Measurements from ENCODE around the gene DPY19L2. TPM values are rescaled to one million over a fixed set of nuclear protein-coding genes. Genes with fewer than 3 reads are reported as not detected.
"Not testable (repeated sequence)": the region's sequence is repeated elsewhere in the genome, so short reads cannot be mapped to it uniquely, and the experiment has no call there.

The DPY19L2 gene
- polyA plus RNA-seq (ENCODE audit: insufficient read length): 92.3 TPM
- long read RNA-seq, donor 1, partial matches to known transcripts: 15 of 18 reads
- long read RNA-seq, donor 1, other reads (novel, unspliced or antisense): 0 of 18 reads
- long read RNA-seq, donor 2, full-length matches to known transcripts: 6 of 6 reads
- long read RNA-seq, donor 2, partial matches to known transcripts: 0 of 6 reads
- long read RNA-seq, donor 2, other reads (novel, unspliced or antisense): 0 of 6 reads
- long read RNA-seq, donor 3, partial matches to known transcripts: 15 of 18 reads
- long read RNA-seq, donor 3, other reads (novel, unspliced or antisense): 0 of 18 reads
- long read RNA-seq, donor 4: 0 reads
- long read RNA-seq, donor 5, partial matches to known transcripts: 0 of 2 reads
- long read RNA-seq, donor 5, other reads (novel, unspliced or antisense): 0 of 2 reads
- long read RNA-seq, donor 6, partial matches to known transcripts: 0 of 1 reads
- long read RNA-seq, donor 6, other reads (novel, unspliced or antisense): 0 of 1 reads
- long read RNA-seq, donor 7, full-length matches to known transcripts: 6 of 6 reads
- long read RNA-seq, donor 7, partial matches to known transcripts: 0 of 6 reads
- long read RNA-seq, donor 7, other reads (novel, unspliced or antisense): 0 of 6 reads
- long read RNA-seq, donor 8, partial matches to known transcripts: 0 of 1 reads
- long read RNA-seq, donor 8, other reads (novel, unspliced or antisense): 0 of 1 reads

DNA sequence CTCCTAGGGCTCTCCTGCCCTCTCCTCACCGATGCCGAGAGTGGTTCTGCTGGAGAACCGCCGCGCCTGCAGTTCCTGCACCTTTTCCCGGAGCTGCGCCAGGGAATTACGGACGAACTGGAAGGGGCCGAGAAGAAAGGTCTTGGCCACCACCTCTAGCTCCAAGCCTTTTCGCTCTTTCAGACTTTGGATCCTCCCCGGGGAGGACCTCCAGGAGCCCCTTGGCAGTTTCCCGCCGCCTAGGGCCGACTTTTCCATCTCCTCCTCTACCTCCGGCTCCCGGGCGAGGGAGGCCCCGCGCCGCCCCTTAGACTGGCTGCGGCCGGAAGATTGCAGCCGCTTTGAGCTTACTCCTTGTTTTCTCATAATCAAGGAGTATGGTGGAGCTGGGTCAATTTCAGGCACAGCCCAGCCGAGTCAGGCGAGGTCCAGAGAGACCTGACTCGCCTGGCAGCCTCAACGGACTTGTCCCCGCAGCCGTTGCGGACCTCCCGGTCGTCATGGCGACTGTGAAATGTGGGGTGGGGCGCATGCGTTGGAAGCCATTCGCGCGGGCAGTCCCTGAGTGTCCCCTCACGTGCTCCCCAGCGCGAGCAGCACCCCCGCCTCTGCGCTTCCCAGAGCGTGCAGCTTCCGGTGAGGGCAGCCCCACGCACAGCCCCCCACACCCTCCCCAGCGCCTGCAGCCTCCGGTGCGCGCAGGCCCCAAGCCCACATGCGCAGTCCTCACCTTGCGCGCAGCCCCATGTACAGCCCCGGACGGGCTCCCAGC, at the start of gene DPY19L2:
Gene DPY19L2, minus strand, starts transcription at position 466 of the 772 bp plus-strand sequence. Its CDS starts 100 bp downstream, at position 366.
- DNase-seq: peak; percentile 82

DNA sequence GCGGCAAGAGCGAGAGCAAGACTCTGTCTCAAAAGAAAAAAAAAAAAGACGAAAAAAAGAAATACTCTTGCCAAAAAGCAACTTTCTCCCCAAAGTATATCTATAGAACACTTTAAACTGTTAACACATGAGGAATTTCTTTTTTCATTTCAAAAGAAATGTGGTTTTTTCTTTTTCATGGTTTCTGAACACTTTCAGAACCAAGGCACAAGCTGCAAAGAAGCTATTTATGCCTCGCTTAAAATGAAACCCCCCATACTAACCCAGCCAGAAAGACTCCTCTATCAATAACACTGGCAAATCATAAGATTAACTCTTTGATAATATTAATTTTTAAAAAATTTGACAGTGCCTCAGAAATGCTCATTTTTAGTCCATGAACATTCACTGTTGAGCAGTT, 48.6 kb upstream of the DPY19L2 start:
- DNase-seq: not testable (repeated sequence)

DNA sequence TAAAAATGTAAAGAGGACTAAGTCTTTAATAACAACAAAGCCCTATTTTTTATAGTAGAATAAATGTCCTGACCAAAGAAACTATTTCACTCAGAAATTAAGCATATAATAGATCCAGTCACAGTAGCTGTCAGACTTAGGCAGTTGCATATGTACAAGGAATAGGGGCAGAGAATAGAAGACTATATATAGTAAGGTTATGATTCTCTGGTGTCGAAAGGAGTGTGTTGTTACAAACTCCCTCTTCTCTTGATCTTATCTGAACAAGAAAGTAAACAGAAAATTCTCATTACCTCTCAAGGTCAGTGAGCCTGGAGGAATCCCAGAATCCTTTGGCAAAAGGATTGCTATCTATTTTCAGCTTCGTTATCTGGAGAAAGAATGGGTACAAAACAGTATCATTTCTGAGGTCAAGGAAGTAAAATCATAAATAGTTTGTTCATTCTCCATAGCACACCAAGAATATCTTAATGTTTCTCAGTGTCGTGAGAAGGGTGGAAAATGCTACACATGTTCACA, 46.9 kb upstream of the DPY19L2 start:
- DNase-seq: not testable (repeated sequence)

- DNase-seq: not testable (repeated sequence)
Observed at GRCh38 chr12:63714409-63714808, 46.1 kb upstream of the DPY19L2 start.

DNA sequence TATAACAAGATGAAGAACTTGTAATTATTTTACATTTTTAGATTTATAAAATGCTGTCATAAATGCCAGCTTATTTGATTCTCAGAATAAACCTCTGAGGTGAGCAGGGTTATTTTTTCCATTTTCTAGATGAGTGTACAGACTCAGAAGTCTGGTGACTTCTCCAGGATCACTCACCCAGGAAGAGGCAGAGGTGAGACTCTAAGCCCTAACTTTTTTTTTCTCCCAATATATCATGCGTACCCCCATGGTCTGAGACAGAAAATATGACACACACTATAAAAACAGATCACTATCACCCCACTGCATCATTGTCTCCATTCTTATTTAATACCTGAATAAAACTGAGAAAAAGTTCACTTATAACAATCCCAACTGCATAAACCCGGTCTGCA, 45.4 kb upstream of the DPY19L2 start:
- DNase-seq: not testable (repeated sequence)

DNA sequence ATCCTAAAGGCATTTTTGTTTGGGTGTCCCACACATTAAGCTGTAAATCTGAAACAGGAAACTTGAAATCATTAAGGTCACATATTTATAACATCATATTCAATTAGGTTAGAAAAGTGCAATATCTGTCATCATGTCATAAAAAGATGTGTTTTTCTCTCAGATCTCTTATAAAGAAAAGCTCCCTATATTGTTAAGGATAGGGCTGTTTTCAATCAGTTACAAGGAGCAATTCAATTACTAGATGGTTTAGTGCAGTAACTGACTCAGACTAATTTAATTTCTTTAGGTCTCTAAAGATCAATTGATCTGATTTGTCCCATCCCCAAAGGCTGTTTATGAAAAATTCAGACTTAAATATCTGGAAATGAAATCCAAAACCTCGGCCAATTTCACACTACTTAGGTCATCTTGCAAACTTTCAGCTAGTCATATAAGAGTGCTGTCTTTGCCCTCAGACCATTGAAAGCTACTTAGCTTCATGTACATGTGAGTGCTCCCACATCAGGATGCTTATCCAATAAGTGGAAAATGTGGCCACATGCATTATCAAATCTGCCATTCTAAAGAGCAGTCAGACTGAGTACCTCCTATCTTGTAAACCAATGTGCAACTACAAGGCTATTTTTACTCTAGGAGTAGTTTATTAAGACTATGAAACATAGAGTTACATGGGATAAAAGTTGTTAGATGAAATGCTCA, 44.8 kb upstream of the DPY19L2 start:
- not testable (repeated sequence) for DNase-seq

DNA sequence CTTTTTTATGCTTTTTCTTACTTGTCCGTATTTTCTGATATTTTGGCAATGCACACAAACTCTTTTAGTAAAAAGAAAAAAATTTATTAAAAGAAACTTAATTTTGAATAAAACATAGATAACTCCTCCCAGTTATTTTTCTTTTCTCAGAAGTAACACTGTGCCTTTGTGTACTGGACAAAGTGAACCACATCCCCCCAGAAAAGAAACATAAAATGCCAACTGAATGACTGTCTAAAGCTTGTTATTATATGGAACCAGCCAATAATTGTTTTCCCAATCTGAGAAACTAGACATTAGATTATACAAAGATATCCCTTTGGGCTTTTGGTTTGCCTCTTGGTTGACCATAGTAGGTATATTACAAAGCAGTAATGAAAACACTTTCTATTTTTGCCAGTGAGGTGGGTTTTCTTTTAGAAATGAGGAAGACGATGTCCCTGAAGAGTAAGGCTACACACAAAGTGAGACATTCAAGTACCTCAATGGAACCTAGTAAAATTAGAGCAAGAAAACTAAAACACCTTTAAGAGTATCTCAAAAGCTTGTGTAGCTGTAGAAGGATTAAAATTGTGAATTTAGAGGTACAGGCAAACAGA, 44.2 kb upstream of the DPY19L2 start:
- DNase-seq: not testable (repeated sequence)

DNA sequence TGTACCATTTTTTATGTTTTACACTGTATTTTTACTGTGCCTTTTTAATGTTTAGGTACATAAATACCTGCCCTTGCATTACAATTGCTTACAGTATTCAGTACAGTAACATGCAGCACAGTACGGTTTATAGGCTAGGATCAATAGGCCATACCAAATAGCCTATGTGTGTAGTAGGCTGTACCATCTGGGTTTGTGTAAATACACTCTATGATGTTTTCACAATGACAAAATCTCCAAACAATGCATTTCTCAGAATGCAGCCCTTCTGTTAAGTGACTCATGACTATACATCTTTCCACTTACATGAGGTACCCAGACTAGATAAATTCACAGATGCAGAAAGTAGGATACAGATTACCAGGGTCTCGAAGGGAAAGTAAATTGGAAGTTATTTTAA, 43.0 kb upstream of the DPY19L2 start:
- not testable (repeated sequence) for DNase-seq

DNA sequence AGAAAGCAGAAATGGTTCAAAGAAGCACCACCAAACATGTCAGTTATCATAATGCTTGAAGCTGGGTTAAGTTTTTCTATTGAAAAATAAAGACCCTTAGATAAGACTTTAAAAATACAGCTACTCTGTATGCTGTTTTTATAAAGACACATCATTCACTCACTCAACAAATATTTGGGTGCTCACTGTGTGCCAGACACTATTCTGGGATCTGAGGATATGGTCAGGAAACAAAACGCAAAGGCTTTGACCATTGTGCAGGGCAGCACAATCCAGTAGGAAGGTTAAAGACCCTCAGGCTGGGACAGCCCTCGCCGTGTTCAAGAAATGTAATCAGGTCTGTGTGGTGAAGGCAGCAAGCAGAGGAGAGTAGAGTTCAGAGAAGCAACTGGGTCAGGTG, 38.0 kb upstream of the DPY19L2 start:
- DNase-seq: no peak

DNA sequence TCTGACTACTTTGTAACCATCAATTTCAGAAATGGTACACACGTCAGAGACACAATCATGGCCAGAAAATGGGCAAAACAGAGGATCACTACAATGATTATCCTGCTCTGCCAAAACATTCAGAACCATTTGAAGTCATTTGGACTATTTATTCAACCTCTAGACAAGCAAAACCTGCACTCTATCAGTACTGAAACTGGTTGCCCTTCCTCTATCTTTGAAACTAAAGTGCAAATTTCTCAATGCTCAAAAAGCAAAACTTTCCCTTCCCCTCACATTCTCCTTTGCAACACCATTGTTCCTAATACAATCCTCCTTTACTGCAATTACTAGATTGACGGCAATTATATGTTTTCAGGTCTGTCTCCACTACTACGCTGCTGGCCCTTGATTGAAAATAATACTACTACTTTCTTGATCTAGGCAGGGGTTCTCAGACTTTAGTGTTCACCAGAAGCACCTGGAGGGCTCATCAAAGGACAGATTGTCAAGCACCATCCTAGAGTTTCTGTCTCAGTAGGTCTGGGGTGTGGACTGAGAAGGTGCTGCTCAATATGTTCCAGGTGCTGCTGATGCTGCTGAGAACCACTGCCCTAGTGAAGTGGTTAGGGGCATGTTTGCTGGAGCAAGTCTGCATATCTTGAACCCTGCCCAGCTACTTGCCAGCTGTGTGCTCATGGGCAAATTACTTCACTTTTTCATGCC, 31.5 kb upstream of the DPY19L2 start:
- not testable (repeated sequence) for DNase-seq

DNA sequence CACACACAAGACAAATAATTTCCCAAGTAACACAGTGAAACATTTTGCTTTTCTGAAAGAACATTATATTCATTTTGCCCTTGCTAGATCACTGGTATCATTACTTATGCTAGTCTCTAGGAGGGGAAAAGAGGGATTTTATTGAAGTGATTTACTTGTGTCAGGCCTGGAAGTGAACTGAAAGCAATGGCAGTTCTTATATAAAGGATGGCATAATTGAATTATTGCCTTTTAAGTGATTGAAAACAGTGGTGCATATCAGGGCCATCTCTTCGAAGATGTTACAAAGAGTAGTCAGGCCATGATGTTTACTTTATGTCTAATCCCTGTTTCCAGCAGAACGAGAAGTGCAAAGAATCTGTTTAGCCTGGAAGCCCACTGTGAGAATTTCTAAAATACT, 30.7 kb upstream of the DPY19L2 start:
- DNase-seq: not testable (repeated sequence)

DNA sequence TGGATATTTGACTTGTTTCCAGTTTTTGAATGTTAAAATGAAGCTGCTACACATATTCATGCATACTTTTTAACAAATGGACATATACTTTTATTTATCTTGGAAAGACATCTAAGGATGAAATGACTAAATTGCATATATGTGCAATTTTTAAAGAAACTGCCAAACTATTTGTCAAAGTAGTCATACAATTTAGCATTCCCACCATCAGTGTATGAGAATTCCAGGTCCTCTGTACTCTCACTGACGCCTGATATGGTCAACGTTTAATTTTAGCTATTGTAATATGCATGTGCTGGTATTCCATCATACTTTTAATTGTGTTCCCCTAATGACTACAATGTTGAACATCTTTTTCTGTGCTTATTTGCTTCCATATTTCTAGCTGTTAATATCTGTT, 22.5 kb upstream of the DPY19L2 start:
- not testable (repeated sequence) for DNase-seq

GRCh38 chr12:63689141-63689540, 20.8 kb upstream of the DPY19L2 start:
- DNase-seq: not testable (repeated sequence)

DNA sequence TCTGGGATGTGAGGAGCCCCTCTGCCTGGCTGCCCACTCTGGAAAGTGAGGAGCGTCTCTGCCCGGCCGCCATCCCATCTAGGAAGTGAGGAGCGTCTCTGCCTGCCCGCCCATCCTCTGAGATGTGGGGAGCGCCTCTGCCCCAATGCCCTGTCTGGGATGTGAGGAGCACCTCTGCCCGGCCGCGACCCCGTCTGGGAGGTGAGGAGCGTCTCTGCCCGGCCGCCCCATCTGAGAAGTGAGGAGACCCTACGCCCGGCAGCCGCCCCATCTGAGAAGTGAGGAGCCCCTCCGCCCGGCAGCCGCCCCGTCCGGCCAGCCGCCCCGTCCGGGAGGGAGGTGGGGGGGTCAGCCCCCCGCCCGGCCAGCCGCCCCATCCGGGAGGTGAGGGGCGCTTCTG, 18.3 kb upstream of the DPY19L2 start:
- not testable (repeated sequence) for DNase-seq

DNA sequence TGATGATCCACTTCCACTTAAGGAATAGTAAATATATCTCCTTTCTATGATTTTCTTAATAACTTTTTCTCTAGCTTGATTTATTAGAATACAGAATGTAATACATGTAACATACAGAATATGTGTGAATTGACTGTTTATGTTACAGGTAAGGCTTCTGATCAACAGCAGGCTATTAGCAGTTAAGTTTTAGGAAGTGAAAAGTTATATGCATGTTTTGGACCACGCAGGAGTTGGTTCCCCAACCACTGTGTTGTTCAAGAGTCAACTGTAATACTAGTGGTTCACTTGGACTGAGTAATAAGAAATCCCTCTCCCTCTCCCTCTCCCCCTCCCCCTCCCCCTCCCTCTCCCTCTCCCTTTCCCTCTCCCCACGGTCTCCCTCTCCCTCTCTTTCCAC, 17.5 kb upstream of the DPY19L2 start:
- not testable (repeated sequence) for DNase-seq

GRCh38 chr12:63682617-63683016, 14.3 kb upstream of the DPY19L2 start:
- not testable (repeated sequence) for DNase-seq

- DNase-seq: not testable (repeated sequence)
Observed at GRCh38 chr12:63680758-63681157, 12.5 kb upstream of the DPY19L2 start.

DNA sequence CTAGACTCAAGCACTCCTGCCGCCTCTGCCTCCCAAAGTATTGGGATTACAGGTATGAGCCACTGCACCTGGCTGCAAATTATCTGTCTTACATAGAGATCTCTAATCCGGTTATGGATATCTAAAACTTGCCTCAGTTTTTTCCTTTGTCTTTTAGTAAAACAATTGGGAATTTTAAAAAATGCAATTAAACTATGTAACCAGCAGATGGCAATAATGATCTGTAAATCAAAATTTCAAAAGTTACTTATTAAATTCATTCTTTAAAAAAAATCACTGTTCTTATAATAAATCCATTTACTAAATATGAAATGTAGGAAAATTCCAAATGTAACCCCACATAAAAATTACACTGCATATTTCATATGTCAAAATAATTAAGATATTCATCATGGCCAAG, 4.3 kb upstream of the DPY19L2 start:
- not testable (repeated sequence) for DNase-seq

GRCh38 chr12:63669936-63670335, 1.6 kb upstream of the DPY19L2 start:
- DNase-seq: not testable (repeated sequence)

DNA sequence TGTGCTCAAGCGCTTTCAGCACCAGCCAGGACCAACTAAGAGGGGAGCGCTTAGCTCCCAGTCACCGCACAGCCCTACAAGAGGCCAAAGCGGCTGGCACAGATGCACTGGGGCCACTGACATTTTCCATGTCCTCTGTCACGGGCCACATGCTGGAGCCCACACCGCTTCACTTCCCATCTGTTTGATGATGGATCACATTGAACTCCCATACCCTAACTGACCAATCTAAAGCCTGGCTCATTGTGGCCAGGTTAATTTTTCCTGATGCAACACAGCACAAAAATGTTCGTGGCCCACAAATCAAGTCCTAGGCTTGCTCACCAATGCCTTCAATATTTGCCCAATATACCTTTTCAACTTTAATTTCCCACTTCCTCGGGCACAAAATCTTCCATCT, 1.1 kb upstream of the DPY19L2 start:
- not testable (repeated sequence) for DNase-seq
